ENCODE results near the gene RIPOR2.

RIPOR2 gene

DNA sequence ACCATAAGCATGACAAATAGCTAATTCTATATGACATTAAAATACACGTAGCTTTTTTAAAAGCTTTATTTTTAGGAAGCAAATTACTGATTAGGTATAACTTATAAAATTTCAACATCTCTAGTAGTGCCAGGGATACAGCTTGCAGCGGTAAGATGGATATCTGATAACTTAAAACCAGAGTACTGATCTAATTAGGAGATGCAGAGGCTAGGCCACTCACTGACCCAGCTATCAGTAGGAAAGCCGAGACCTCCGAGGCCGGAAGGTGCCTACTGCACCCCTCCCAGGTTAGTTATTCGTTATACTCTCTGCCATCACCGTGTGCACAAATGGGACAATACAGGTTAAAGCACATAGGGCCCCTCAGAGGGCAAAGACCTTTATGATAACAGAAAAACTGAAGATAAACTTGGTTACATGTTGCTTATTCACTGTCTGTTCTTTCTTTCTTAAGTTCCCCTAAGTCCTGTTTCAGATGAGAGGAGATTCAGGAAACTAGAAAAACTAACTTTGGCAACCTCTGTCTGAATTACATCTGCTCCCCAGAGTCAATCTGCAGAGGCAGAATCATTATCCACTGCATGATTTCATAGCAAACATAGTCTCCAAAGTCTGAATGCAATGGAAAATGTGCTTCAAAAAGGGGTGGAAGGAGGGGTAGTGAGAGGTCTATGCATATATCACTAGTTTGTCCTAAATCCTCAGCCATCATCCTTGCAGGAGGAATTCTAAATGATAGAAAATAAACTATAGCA is 60.8 kb downstream of the RIPOR2 start:
- DNase-seq = no peak

GRCh38 chr6:24874128-24874527 is 61.6 kb downstream of the RIPOR2 start:
- DNase-seq = no peak

DNA sequence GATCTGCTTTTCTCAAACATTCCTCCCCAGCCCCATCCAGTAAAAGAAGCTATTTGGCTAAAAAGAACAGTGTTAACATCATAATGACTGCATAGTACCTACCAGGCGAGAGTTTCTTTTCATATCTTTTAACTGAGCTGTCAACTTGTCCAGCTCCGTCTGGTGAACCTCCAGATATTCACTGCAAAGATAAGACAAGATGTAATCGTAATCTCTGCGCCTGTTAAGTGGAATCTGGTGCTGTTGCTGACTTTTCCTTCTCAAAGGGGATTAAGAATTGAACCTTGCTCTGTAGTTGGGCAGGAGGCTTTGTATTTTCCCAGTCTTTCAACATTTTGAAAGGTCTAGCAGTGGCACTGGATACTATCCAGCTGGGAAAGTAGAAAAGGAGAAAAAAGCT is 63.0 kb downstream of the RIPOR2 start:
- DNase-seq = no peak

DNA sequence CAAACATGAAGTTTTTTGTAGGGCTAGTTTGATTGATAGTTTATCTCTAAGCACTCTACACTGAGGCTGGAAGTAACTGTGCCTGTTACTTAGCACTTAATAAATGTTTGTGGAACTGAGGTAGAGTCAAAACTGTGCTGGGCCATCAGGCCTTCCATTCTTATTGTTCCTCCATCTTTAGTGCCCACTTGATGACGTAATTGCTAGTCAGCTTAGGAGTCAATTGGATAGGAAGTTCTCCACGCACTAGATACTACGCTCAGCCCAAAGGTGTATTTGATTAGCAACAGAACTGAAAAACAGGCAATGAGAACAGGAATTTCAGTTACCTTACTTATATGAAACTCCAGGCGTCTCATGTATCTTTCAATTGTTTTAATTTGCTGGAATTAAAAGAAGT is 67.0 kb downstream of the RIPOR2 start:
- no peak for DNase-seq

DNA sequence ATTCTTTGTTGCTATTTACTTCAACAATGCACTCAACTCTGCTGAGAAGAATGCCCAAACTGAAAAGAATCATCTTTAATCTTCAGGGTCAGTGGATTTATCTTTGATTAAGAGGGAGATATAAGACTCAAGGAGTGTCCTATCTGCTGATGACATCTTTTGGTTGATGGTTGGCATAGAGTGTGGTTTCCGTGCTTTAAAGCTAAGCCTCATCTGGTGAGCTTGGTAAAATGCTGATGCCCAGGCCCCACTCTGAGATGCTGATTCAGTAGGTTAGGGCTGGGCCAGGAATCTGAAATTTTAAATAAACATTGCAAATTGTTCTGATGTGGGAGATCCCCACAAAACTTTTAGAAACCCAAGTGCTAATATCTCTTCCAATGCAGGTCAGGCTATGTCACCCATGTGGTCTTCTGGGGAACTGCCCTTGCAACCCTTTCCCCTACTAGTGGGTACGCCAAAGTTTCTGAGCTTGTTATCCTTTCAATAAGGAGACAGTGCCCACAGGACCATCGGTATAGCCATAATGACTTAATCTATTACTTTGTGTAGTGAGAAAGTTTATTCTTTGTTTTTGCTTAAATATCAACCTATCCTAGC is 68.6 kb downstream of the RIPOR2 start:
- DNase-seq = no peak

DNA sequence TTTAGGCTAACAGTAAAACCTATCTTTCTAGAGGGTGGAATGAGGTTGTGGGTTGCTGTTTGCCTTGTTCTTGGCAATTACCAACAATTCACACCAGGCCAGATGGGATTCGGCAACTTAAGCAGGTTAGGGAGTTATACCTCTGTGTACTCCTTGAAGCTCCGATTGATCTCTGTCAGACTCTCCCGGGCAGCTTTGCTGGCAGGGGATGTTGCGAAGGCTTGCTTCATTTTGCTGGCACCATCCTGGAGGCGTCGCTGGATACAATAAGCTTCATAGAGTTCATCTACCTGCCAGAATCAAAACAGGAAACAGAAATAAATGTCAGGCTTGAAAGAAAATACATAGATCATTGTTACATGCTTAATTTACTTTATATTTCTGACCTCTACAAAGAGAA is 70.6 kb downstream of the RIPOR2 start:
- DNase-seq = no peak

DNA sequence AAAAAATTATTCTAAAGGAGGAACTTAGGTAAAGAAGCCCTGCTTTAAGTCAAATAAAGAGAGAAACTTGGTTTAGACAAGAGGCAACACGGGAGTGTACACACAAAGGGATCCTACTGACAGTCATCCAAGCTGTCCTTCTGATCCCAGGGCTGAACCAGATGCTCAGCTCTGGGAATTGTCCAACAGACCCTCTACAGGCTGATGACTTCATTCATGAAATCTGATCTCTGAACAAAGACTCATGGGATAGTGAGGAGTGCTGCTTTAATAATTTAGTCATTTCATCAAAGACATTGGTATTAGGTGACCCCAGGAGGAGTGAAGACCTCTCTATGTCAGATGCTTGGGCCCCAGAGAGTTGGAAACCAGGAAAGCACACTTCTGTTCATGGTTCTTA is 71.4 kb downstream of the RIPOR2 start:
- no peak for DNase-seq

GRCh38 chr6:24861934-24862333 is 73.8 kb downstream of the RIPOR2 start:
- DNase-seq = no peak

GRCh38 chr6:24859608-24860200 is 76.1 kb downstream of the RIPOR2 start:
- DNase-seq = no peak

DNA sequence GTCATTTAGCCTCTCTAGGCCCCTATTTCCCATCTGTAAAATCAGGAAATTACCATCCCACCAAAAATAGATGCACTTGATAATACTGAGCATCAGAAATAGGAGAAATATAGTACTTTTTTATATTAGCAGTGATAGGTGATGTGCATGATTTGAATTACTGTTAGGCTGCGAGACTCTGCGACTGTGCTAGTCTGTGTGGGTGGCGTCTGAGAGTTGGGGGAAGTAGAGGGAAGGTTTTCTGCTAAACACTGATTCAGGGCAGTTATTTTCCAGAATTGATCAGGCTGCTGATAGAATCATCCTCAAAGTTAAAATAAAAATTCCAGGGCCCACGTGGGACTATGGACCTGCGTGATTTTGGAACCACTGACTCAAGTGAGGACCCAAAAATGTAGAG is 76.6 kb downstream of the RIPOR2 start:
- DNase-seq = no peak

DNA sequence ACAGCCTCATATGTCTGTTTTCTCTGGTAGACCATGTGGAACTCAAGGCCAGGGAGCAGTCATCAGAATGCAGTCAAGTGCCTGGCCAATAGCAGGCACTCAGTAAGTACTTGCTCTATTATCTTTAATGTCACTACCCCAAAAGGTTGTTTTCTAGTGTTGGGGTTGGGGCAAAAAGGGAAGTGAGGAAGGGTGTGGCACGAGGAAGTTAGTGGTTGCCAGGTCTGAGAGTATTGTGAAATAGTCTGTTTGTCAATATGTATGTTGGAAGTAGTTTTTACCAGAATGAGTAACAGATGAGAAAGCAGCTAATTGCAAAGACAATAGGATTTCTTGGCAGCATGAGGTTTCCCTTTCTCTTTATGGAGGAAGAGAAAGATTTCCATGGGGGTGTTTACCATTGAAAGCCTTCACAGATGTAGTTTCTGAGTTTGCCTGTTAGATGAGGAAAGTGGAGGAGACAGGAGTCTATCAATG is 77.5 kb downstream of the RIPOR2 start:
- DNase-seq = no peak

DNA sequence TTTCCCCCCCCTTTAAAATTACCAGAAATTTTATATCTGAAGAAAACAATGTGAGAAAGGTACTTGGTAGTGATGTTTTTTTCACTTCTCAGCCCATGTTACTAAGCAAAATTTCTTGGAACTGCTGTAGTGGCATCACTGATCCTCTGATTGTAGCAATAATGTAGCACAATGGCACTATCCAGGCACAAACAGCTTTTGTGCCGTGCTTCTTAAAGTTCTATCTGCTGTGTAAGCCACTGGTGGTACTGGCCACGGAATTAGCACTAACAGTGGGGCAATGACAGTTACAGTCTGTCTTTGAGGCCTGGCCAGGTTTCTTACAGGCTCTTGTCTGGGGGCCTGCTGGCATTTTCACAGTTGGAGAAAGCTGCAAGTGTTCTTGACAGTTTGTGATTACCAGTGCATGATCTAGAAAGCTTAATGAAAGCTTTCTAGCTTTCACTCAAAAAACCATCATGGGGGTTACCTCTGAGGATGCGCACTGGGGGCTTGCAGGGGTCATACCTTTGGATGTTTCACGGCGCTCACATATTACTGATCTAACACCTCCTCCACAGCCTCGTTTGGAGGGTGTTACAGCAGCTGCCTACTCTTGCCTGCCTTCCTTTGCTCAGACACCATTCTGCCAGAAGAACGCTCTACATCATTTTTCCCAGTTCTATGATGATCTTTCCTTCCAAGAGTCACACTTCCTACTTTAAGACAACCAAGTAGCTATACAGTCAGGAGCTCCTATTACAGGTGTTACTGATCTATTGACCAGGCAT is 78.7 kb downstream of the RIPOR2 start:
- DNase-seq = no peak

DNA sequence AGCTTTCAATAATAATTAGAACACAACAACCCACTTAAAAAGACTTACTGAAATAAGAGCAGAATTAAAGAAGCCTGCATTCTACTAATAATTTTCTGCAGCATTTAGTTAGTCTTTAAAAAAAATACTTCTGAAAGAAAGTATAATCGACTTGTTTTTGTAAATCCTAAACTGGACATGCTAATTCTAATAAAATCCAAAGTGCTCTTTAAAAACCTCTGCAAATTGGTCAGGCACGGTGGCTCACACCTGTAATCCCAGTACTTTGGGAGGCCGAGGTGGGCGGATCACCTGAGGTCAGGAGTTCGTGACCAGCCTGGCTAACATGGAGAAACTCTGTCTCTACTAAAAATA is 79.5 kb downstream of the RIPOR2 start:
- no peak for DNase-seq

- DNase-seq = peak; percentile 62
These were observed 80.1 kb downstream of the RIPOR2 start for GRCh38 chr6:24855395-24856245.

GRCh38 chr6:24854077-24854666 is 81.6 kb downstream of the RIPOR2 start:
- no peak for DNase-seq

DNA sequence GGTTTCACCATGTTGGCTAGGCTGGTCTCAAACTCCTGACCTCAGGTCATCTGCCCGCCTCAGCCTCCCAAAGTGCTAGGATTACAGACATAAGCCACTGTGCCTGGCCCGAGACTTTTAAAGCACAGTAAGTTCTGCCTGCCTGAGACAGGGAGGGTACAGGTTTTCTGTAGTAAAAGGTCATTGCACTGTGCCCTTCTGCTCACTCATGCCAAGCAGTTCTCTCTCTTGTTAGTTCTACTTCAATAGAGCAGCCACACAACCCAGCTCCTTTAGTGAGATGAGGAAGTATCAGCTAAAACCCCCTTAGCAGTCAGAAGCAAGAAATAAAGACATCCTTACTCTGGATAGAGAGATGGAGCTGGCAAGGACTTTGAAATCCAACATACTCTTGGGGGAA is 84.7 kb downstream of the RIPOR2 start:
- no peak for DNase-seq

DNA sequence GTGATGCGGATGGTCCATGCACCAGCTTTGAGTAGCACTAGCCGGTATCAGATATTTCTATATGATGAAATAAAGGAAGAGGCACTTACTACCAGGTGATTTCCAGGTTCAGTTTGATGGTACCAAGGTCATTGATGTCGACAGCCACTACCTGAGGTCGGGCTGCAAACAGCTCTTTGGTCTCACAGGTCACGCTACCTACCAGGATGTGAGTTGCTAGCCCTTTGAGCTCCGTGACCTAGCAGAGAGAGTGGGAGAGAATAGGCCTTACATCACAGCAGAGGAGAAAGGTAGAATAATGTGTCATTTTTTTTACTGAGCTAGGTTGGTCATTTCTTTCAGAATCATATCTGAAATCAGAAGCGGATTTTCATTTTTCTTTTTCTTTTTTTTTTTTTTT is 86.0 kb downstream of the RIPOR2 start:
- no peak for DNase-seq

- DNase-seq = no peak
These were observed 87.3 kb downstream of the RIPOR2 start for GRCh38 chr6:24848461-24848860.

- no peak for DNase-seq
These were observed 88.4 kb downstream of the RIPOR2 start for GRCh38 chr6:24847402-24847801.

GRCh38 chr6:24845578-24845977 is 90.2 kb downstream of the RIPOR2 start:
- DNase-seq = no peak

DNA sequence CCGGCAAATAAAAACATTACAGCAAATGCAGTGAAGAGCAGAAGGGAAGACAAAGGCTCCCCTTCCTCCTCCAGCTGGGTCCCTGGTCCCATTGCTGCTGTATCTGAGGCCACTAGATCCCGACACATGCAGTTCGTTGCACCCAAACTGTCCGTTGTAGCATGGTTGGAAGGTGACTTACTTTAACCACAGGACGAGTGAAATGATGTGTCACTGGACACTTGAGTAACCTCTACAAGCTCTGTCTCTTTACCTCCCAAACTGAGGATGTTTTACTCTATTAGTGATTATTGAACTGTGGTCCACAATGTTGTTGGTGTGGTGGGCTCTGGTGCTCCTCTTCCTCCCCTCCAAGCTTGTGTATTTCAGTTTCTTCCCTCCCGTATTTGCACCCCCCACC is 90.9 kb downstream of the RIPOR2 start:
- DNase-seq = no peak

GRCh38 chr6:24844061-24844460 is 91.7 kb downstream of the RIPOR2 start:
- DNase-seq = no peak

All from right forelimb (tissue), 1 donor.